Thoracic aorta (tissue), 2 donors: ENCODE measurements around the gene SLC26A6. TPM values are rescaled to one million over a fixed set of nuclear protein-coding genes. Genes with fewer than 3 reads are reported as not detected.

ENCODE experiments used
- ATAC-seq: fragments of 150-250 bp; one replicate; pipeline ENCODE4 v1.8.0; 2017; ENCODE audit warnings: low read depth; ENCODE audit not compliant: insufficient number of reproducible peaks, low FRiP score
- DNase-seq: peaks from one replicate; pipeline ENCODE4 v3.0.0-alpha.2; 2020; ENCODE audit warnings: low spot score
- H3K27ac ChIP-seq, 2 donors: fragments of 200-600 bp; sonication (generic); 1 replicate in 1 of 2; 2 replicates in 1 of 2; pipeline ENCODE4 v1.5.1; 2016; ENCODE audit warnings: mild to moderate bottlenecking in 2 of 2, moderate library complexity in 2 of 2
- H3K27me3 ChIP-seq: fragments of 200-600 bp; sonication (generic); replicated peaks from 2 replicates; pipeline ENCODE4 v1.6.0; 2016; ENCODE audit warnings: mild to moderate bottlenecking; ENCODE audit not compliant: insufficient read depth
- H3K36me3 ChIP-seq: fragments of 200-600 bp; sonication (generic); one replicate; pipeline ENCODE4 v1.5.1; 2016
- H3K4me1 ChIP-seq, 2 donors: fragments of 200-600 bp; sonication (generic); 1 replicate in 1 of 2; 2 replicates in 1 of 2; pipeline versions ENCODE4 v1.5.1 to v1.6.0; 2016; ENCODE audit warnings: low read depth in 2 of 2, mild to moderate bottlenecking in 1 of 2; ENCODE audit not compliant: control insufficient read depth in 1 of 2
- H3K4me3 ChIP-seq: fragments of 200-600 bp; sonication (generic); 2 replicates; pipeline ENCODE4 v1.5.1; 2016; ENCODE audit warnings: mild to moderate bottlenecking
- H3K9me3 ChIP-seq: fragments of 200-600 bp; sonication (generic); 2 replicates; pipeline ENCODE4 v1.5.1; 2016
- CTCF ChIP-seq: fragments of 200-600 bp; sonication (generic); IDR thresholded peaks from one replicate; pipeline ENCODE4 v1.5.1; 2019; ENCODE audit warnings: antibody characterized with exemption
- total RNA-seq, 2 donors: library from RNA; depleted of rRNA; stranded (reverse); fragments of >200 nt; gene quantifications; one replicate each; pipeline versions ENCODE4 v1.1.0 to v1.2.3, GENCODE V29; 2016

The SLC26A6 gene
- total RNA-seq, 2 donors from 2014 or later = 93.9 to 102 TPM

DNA sequence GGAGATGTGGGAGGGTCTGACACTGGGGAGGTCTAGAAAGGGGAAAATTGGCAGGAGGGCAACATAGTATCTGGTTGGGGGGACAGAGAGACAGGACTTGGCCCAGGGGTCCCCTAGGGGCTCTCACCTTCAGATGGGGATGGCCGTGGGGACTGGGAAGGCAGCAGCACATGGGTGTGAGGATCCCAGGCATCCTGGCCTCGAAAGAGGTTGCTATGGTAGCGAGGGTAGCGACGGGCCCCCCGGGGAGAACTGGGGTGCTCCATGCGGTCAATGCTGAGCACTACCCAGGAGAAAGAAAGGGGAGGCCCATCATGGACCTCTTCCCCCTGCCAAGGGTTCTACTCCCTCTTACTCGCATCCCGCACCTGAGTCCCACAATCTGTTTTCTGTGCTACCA is 12.5 kb upstream of the SLC26A6 start:
- no peak for DNase-seq
- no peak for TF ChIP-seq CTCF
- H3K27me3 ChIP-seq = no peaks in the 10 kb centered on the region
- no peaks in the 10 kb centered on the region for H3K4me1 ChIP-seq
- no peak overlapping the region for H3K4me3 ChIP-seq
- no peaks in the 10 kb centered on the region for H3K9me3 ChIP-seq
- no peaks in the 10 kb centered on the region for H3K36me3 ChIP-seq
- no peak for ATAC-seq
- no peak overlapping the region for H3K27ac ChIP-seq

DNA sequence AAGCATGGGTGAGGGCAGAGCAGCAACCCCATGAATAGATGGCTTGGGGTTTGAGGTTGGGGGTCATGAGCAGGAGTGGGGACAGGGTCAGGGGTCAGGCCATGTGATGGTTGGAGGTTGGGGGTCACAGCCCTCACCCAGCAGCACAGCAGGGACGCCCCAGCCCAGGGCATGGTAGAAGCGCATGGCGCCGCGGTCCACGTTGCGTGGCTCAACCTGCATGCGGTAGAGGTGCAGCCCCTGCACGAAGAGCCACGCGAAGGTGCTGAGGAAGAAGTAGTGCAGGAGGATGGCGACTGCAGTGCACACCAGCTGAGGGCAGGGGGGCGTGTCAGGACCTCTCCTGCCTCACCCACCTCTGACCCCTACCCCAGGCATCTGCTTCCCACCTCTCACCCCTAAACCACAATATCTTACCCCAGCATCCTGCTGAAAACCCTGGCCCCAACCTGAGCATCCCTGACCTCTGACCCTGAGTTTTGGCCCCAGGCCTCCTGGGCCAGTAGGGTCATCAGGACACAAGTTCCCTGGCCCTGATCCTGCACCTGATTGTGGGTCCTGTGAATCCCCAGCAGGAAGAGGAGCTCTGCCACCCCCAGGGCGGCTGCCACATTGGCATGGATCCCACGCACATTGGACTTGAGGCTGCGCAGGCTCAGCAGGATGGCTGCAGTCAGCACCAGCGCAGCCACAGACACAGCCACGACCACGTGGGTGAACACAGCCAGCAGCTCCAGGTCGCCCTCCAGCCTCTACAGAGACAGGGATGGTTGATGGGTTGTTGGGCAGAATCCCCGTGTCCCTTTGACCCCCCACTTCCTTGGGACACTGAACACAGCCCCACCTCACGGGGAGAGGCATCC is 9.9 kb upstream of the SLC26A6 start:
- no peak overlapping the region for H3K4me3 ChIP-seq
- no peak for DNase-seq
- H3K36me3 ChIP-seq = no peaks in the 10 kb centered on the region
- no peaks in the 10 kb centered on the region for H3K27me3 ChIP-seq
- H3K4me1 ChIP-seq = no peaks in the 10 kb centered on the region
- H3K27ac ChIP-seq = no peak overlapping the region
- no peak for TF ChIP-seq CTCF
- no peaks in the 10 kb centered on the region for H3K9me3 ChIP-seq
- ATAC-seq = no peak

GRCh38 chr3:48642605-48643004 is 7.3 kb upstream of the SLC26A6 start:
- Histone ChIP-seq H3K4me3 (no peak overlapping the region), H3K9me3 (no peaks in the 10 kb centered on the region), H3K4me1 (no peaks in the 10 kb centered on the region), H3K36me3 (no peaks in the 10 kb centered on the region), H3K27me3 (no peaks in the 10 kb centered on the region), H3K27ac (no peak overlapping the region)
- DNase-seq = no peak
- ATAC-seq = no peak
- no peak for TF ChIP-seq CTCF

GRCh38 chr3:48641396-48641795 is 6.1 kb upstream of the SLC26A6 start:
- DNase-seq (no peak), ATAC-seq (no peak)
- H3K4me1 ChIP-seq = peaks cover under 1 to 4% of the 10 kb centered on the region in 2 donors
- no peak overlapping the region for H3K27ac ChIP-seq
- H3K4me3 ChIP-seq = no peak overlapping the region
- no peaks in the 10 kb centered on the region for H3K9me3 ChIP-seq
- no peak for TF ChIP-seq CTCF
- H3K36me3 ChIP-seq = no peaks in the 10 kb centered on the region
- H3K27me3 ChIP-seq = no peaks in the 10 kb centered on the region

DNA sequence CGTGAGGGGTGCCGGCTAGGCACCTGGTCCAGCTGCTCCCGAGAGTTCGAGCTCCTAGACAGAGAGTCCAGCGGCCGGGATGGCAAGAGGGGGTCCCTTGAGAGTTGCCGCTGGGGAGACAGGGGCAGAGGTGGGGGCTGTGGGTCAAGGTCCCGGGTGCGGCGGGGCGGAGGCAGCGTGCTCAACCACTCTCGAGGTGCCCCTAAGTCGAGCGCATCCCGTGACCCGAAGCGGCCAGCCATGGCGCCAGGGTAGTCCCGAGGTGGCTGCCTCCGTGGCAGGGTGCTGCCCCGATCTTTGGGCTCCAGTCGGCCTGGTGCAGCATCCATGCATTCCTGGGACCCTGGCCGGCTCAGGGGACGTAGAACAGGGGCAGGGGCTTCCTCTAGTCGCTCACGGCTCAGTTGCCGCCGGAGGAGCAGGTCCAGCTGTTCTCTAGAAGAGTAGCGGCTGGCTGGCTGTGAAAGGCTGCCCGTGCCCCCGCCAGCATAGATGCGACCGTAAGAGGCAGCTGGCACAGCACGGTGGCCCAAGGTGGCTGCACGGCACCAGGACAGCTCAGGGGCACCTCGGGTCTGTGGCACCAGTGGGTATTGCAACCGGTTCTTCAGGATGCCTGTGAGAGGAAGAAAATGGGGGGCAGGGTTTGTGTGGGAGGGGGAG is 4.8 kb upstream of the SLC26A6 start:
- no peaks in the 10 kb centered on the region for H3K36me3 ChIP-seq
- ATAC-seq = no peak

More for the DNA sequence above, 4.8 kb upstream of the SLC26A6 start:
- no peaks in the 10 kb centered on the region for H3K27me3 ChIP-seq
- TF ChIP-seq CTCF = no peak
- H3K9me3 ChIP-seq = no peaks in the 10 kb centered on the region
- DNase-seq = no peak
- H3K4me1 ChIP-seq = peaks cover 6 to 11% of the 10 kb centered on the region in 2 donors
- H3K4me3 ChIP-seq = no peak overlapping the region
- no peak overlapping the region for H3K27ac ChIP-seq
